Esophagus muscularis mucosa (tissue), 3 donors: ENCODE measurements around the gene CRYM.

Experiments used
- POLR2A ChIP-seq: fragments of 450-650 bp; IDR thresholded peaks from one replicate; pipeline ENCODE4 v1.6.1; 2017; ENCODE audit warnings: antibody characterized with exemption, moderate library complexity, mild to moderate bottlenecking, low read depth
- POLR2AphosphoS5 ChIP-seq, 2 donors: sonication (generic); formaldehyde crosslinking; IDR thresholded peaks; one replicate each; pipeline ENCODE4 v1.6.1; 2017; ENCODE audit warnings: antibody characterized with exemption in 2 of 2
- TF ChIP-seq, protein P1 (sequence below), 3 experiments: fragments of 200-600 bp in 2 of 3; fragments of 450-650 bp in 1 of 3; sonication (generic) in 2 of 3; IDR thresholded peaks; one replicate each; pipeline ENCODE4 v1.5.1; 2017 to 2019; ENCODE audit warnings: antibody characterized with exemption in 3 of 3, mild to moderate bottlenecking in 2 of 3, moderate library complexity in 1 of 3

DNA sequence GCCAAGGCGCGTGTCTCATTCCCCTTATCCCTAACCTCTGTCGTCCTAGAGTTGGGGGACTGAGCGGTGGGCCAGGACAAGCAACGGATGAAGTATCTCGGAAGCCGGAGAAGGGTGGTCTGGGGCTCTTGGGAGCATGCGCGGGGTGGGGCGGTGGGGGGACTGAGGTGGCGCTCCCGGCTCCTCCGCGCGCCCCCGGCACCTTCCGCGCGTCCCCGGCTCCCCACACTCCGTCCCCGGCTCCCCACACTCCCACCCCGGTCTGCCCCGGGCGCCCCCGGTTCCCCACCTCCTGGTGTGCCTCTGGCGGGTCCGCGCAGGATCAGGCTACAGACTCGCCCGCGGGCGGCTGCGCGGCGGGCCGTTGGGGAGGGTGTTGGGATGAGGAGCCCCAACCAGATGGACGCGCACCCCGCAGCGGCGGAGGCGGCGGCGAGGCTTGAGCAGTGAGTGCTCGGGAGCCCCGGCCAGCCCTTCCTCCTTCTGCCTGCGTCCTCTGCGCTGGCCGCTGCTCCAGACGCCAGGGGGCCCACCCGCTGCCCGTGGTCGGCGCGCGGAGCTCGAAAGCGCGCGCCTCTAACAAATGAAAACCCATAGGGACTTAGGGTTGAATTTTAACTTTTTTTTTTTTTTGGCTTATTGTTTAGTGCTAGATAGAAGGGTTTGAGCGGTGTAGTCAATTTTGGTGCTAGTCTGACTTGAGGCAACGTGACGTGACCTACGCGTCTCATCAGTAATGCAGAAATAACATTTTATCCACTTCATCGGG, 5.6 kb upstream of the CRYM start:
- TF ChIP-seq, protein P1, sequence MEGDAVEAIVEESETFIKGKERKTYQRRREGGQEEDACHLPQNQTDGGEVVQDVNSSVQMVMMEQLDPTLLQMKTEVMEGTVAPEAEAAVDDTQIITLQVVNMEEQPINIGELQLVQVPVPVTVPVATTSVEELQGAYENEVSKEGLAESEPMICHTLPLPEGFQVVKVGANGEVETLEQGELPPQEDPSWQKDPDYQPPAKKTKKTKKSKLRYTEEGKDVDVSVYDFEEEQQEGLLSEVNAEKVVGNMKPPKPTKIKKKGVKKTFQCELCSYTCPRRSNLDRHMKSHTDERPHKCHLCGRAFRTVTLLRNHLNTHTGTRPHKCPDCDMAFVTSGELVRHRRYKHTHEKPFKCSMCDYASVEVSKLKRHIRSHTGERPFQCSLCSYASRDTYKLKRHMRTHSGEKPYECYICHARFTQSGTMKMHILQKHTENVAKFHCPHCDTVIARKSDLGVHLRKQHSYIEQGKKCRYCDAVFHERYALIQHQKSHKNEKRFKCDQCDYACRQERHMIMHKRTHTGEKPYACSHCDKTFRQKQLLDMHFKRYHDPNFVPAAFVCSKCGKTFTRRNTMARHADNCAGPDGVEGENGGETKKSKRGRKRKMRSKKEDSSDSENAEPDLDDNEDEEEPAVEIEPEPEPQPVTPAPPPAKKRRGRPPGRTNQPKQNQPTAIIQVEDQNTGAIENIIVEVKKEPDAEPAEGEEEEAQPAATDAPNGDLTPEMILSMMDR (IDR thresholded peaks at IDR 0.05): peak; percentile 24 to 52 (median 45)
- TF ChIP-seq POLR2A (no peak), POLR2AphosphoS5 (IDR thresholded peaks at IDR 0.05) (no peak)
